ENCODE results near the gene PRDM15.

- TF ChIP-seq CTCF (conservative IDR thresholded peaks at IDR 0.05; ENCODE audit: low read length) (no peak), EZH2phosphoT487 (IDR thresholded peaks at IDR 0.05; ENCODE audit: borderline replicate concordance) (no peak)
These were observed 21.3 kb upstream of the PRDM15 start for GRCh38 chr21:41900401-41900800.
